H9 (cell line): ENCODE results near the gene GGT1. TPM values are rescaled to one million over a fixed set of nuclear protein-coding genes. Genes with fewer than 3 reads are reported as not detected.

Source experiments
- DNase-seq: peaks from one replicate; pipeline ENCODE4 v3.0.0-alpha.2; 2017
- H2AFZ ChIP-seq: one replicate; pipeline ENCODE4 v1.6.1; 2013; ENCODE audit warnings: mild to moderate bottlenecking, low read length, control low read depth, moderate library complexity
- H2AK5ac ChIP-seq: 2 replicates; pipeline ENCODE4 v1.6.1; 2013; ENCODE audit warnings: low read length, control low read depth, mixed read lengths; ENCODE audit not compliant: insufficient read length
- H2BK120ac ChIP-seq: one replicate; pipeline ENCODE4 v1.6.1; 2013; ENCODE audit warnings: low read depth, mild to moderate bottlenecking, low read length, control low read depth, inconsistent platforms; ENCODE audit not compliant: poor library complexity, severe bottlenecking
- H2BK12ac ChIP-seq: 2 replicates; pipeline ENCODE4 v1.6.1; 2013; ENCODE audit warnings: low read length, control low read depth, mixed read lengths, low read depth; ENCODE audit not compliant: insufficient read length
- H2BK15ac ChIP-seq: 2 replicates; pipeline ENCODE4 v1.6.1; 2013; ENCODE audit warnings: low read depth, low read length, control low read depth
- H2BK20ac ChIP-seq: one replicate; pipeline ENCODE4 v1.6.1; 2013; ENCODE audit warnings: low read depth, mild to moderate bottlenecking, low read length, control low read depth, inconsistent platforms; ENCODE audit not compliant: poor library complexity, severe bottlenecking
- H2BK5ac ChIP-seq: 2 replicates; pipeline ENCODE4 v1.6.1; 2013; ENCODE audit warnings: low read length, control low read depth, mixed read lengths; ENCODE audit not compliant: insufficient read length
- H3K14ac ChIP-seq: 2 replicates; pipeline ENCODE4 v1.6.1; 2013; ENCODE audit warnings: low read length, control low read depth; ENCODE audit not compliant: insufficient read depth
- H3K18ac ChIP-seq: 2 replicates; pipeline ENCODE4 v1.6.1; 2013; ENCODE audit warnings: low read depth, mild to moderate bottlenecking, mixed read lengths, low read length, control low read depth; ENCODE audit not compliant: insufficient read length
- H3K23ac ChIP-seq: 2 replicates; pipeline ENCODE4 v1.6.1; 2013; ENCODE audit warnings: low read length, control low read depth, mixed read lengths, low read depth; ENCODE audit not compliant: insufficient read length
- H3K23me2 ChIP-seq: 2 replicates; pipeline ENCODE4 v1.6.1; 2013; ENCODE audit warnings: low read depth, mild to moderate bottlenecking, mixed read lengths, low read length, control low read depth; ENCODE audit not compliant: insufficient read length, poor library complexity, severe bottlenecking
- H3K27ac ChIP-seq: 2 replicates; pipeline ENCODE4 v1.5.1; 2013; ENCODE audit warnings: low read length, control low read depth, mixed read lengths, low read depth; ENCODE audit not compliant: insufficient read length
- H3K27me3 ChIP-seq: 2 replicates; pipeline ENCODE4 v1.6.1; 2013; ENCODE audit warnings: low read length, control low read depth, inconsistent platforms; ENCODE audit not compliant: insufficient read depth
- H3K4ac ChIP-seq: 2 replicates; pipeline ENCODE4 v1.6.1; 2013; ENCODE audit warnings: low read depth, mild to moderate bottlenecking, control low read depth, inconsistent platforms, low read length, moderate library complexity
- H3K4me1 ChIP-seq: 2 replicates; pipeline ENCODE4 v1.6.1; 2013; ENCODE audit warnings: low read length, control low read depth, inconsistent platforms; ENCODE audit not compliant: insufficient read depth
- H3K4me2 ChIP-seq: 2 replicates; pipeline ENCODE4 v1.6.1; 2013; ENCODE audit warnings: low read length, control low read depth, mixed read lengths; ENCODE audit not compliant: insufficient read length, insufficient read depth
- H3K56ac ChIP-seq: 2 replicates; pipeline ENCODE4 v1.6.1; 2013; ENCODE audit warnings: low read depth, mild to moderate bottlenecking, mixed read lengths, low read length, control low read depth; ENCODE audit not compliant: insufficient read length
- H3K79me1 ChIP-seq: 2 replicates; pipeline ENCODE4 v1.6.1; 2013; ENCODE audit warnings: low read depth, mild to moderate bottlenecking, moderate library complexity, low read length, control low read depth, inconsistent platforms; ENCODE audit not compliant: insufficient read depth, poor library complexity, severe bottlenecking
- H3K79me2 ChIP-seq: 2 replicates; pipeline ENCODE4 v1.6.1; 2013; ENCODE audit warnings: low read length, control low read depth, inconsistent platforms; ENCODE audit not compliant: insufficient read depth
- H3K9ac ChIP-seq: 2 replicates; pipeline ENCODE4 v1.6.1; 2013; ENCODE audit warnings: low read length, control low read depth, mixed read lengths; ENCODE audit not compliant: insufficient read length; ENCODE audit errors: extremely low read depth
- H3K9me3 ChIP-seq: one replicate; pipeline ENCODE4 v1.6.1; 2013; ENCODE audit warnings: low read depth, low read length, inconsistent platforms; ENCODE audit not compliant: control insufficient read depth
- H3T11ph ChIP-seq: one replicate; pipeline ENCODE4 v1.6.1; 2013; ENCODE audit warnings: mild to moderate bottlenecking, low read length, control low read depth, inconsistent platforms
- H4K20me1 ChIP-seq: one replicate; pipeline ENCODE4 v1.6.1; 2013; ENCODE audit not compliant: control insufficient read depth, insufficient read length, insufficient read depth
- H4K5ac ChIP-seq: 2 replicates; pipeline ENCODE4 v1.6.1; 2013; ENCODE audit warnings: low read depth, mild to moderate bottlenecking, mixed read lengths, low read length, control low read depth; ENCODE audit not compliant: insufficient read length
- H4K8ac ChIP-seq: replicated peaks from 2 replicates; pipeline ENCODE4 v1.6.1; 2013; ENCODE audit warnings: low read length, control low read depth, mixed read lengths, low read depth; ENCODE audit not compliant: insufficient read length
- H4K91ac ChIP-seq: 2 replicates; pipeline ENCODE4 v1.6.1; 2013; ENCODE audit warnings: low read depth, mild to moderate bottlenecking, moderate library complexity, mixed read lengths, low read length, control low read depth; ENCODE audit not compliant: insufficient read length
- H3K27ac Mint-ChIP-seq, 3 experiments: 2 replicates in 2 of 3; 3 replicates in 1 of 3; pipeline ENCODE4 v1.8.0; 2020 to 2021; ENCODE audit warnings: mixed read lengths in 3 of 3, mild to moderate bottlenecking in 1 of 3, moderate library complexity in 1 of 3
- H3K27me3 Mint-ChIP-seq: 2 replicates; pipeline ENCODE4 v1.8.0; 2021; ENCODE audit warnings: low read depth, mild to moderate bottlenecking, moderate library complexity, mixed read lengths
- H3K36me3 Mint-ChIP-seq, 3 experiments: 2 replicates in 2 of 3; 3 replicates in 1 of 3; pipeline ENCODE4 v1.8.0; 2020 to 2021; ENCODE audit warnings: low read depth in 3 of 3, mixed read lengths in 3 of 3; ENCODE audit not compliant: insufficient read depth in 1 of 3
- H3K4me1 Mint-ChIP-seq, 2 experiments: 2 replicates each; pipeline ENCODE4 v1.8.0; 2020; ENCODE audit warnings: mixed read lengths in 2 of 2
- H3K4me3 Mint-ChIP-seq, 2 experiments: 2 replicates in 1 of 2; 3 replicates in 1 of 2; pipeline ENCODE4 v1.8.0; 2020 to 2021; ENCODE audit warnings: mild to moderate bottlenecking in 2 of 2, mixed read lengths in 2 of 2, moderate library complexity in 1 of 2
- H3K9me3 Mint-ChIP-seq, 2 experiments: 2 replicates in 1 of 2; 3 replicates in 1 of 2; pipeline ENCODE4 v1.8.0; 2020; ENCODE audit warnings: mild to moderate bottlenecking in 2 of 2, mixed read lengths in 2 of 2, moderate library complexity in 1 of 2
- WGBS: extraction: QIAGEN DNeasy Blood & Tissue Kit; methylation state at CpG from one replicate; pipeline ENCODE4 v1.1.7; 2013; ENCODE audit warnings: missing lambda C conversion rate, low lambda C conversion rate, mixed read lengths; ENCODE audit not compliant: insufficient read length; ENCODE audit errors: extremely low coverage; 5-methylcytosine and 5-hydroxymethylcytosine counted together
- total RNA-seq: library from RNA; stranded (reverse); gene quantifications from 2 replicates; pipeline ENCODE4 v1.2.1, GENCODE V29; 2021
- TF ChIP-seq, protein P1 (sequence below): fragments of 200-600 bp; sonication (generic); conservative IDR thresholded peaks from 3 replicates; pipeline ENCODE4 v1.8.0; 2021; ENCODE audit warnings: antibody characterized with exemption, mild to moderate bottlenecking

GGT1 gene
- total RNA-seq, 1 experiment from 2014 or later: 20.5 TPM

DNA sequence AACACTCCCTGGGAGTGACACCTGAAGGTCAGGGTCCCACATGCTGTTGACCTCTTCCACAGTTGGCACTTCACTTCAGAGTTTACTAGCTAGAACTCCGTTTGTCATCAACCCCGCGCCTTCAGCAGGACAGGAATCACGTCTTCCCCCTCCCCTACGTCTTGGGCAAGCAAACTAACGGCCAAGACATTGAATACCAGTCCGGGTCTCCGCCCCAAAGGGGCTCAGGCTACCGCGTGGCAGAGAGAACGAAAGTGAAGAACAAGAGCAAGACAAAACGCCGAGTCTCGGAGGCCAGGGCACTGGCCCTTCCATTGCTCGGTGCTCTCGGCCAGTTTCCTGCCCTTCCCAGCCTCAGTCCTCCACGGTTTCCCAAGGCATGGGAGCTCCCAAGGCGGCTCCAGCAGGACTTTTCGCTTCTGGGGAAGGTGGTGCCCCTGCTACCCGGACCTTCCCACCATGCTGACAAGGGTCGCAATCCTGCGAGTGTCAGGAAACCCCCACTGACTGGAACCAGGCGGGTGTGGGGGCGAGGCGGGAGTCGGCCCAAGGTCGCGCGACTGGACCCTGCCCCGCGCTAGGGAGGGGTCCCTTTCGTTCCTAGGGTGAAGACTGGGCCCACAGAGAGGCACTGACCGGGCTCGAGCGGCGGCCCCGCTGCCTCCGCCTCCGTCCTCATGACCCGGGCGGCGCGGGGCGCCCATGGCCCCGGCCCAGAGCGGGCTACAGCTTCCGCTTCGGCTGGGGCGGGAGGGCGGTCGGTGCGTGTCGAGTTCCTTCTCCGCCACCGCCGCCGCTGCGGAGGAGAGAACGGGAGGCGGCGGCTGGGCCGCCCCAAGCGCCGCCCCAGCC, 48.5 kb upstream of the GGT1 start, which contains the start of gene GUCD1:
Gene GUCD1 (minus strand): TSS at position 826 of the 852 bp plus-strand sequence. CDS start 147 bp downstream, at position 679.
- no peak within 1 kb of the TSS for H2AFZ ChIP-seq
- H3K4me1 ChIP-seq: peaks cover 3% of the 10 kb centered on the region
- H3K36me3 Mint-ChIP-seq: peaks cover 29 to 35% (median 32%) of the 10 kb centered on the region in 3 experiments
- no peak within 1 kb of the TSS; the same call in 1 of the 2 replicates for H3K4ac ChIP-seq
- H3K4me1 Mint-ChIP-seq: peaks cover 27 to 33% of the 10 kb centered on the region in 2 experiments
- peak within 1 kb of the TSS; percentile 53 for H3K27ac ChIP-seq
- H3K27me3 Mint-ChIP-seq: no peaks in the 10 kb centered on the region
- no peak within 1 kb of the TSS for H2BK15ac ChIP-seq
- peak within 1 kb of the TSS; percentile 96 for H3K14ac ChIP-seq
- H3K23me2 ChIP-seq: peaks cover 16% of the 10 kb centered on the region
- TF ChIP-seq, protein P1, sequence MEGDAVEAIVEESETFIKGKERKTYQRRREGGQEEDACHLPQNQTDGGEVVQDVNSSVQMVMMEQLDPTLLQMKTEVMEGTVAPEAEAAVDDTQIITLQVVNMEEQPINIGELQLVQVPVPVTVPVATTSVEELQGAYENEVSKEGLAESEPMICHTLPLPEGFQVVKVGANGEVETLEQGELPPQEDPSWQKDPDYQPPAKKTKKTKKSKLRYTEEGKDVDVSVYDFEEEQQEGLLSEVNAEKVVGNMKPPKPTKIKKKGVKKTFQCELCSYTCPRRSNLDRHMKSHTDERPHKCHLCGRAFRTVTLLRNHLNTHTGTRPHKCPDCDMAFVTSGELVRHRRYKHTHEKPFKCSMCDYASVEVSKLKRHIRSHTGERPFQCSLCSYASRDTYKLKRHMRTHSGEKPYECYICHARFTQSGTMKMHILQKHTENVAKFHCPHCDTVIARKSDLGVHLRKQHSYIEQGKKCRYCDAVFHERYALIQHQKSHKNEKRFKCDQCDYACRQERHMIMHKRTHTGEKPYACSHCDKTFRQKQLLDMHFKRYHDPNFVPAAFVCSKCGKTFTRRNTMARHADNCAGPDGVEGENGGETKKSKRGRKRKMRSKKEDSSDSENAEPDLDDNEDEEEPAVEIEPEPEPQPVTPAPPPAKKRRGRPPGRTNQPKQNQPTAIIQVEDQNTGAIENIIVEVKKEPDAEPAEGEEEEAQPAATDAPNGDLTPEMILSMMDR: no peak
- H3T11ph ChIP-seq: no peak within 1 kb of the TSS
- DNase-seq: peak; percentile 39
- H3K9me3 ChIP-seq: no peaks in the 10 kb centered on the region
- H4K91ac ChIP-seq: no peak within 1 kb of the TSS
- H4K20me1 ChIP-seq: peaks cover 2% of the 10 kb centered on the region
- no peak within 1 kb of the TSS for H2BK12ac ChIP-seq
- H3K79me1 ChIP-seq: peaks cover 9% of the 10 kb centered on the region
- no peak within 1 kb of the TSS for H2BK5ac ChIP-seq
- no peak within 1 kb of the TSS for H4K5ac ChIP-seq
- H3K9ac ChIP-seq: peak within 1 kb of the TSS; percentile 94
- peaks cover 2% of the 10 kb centered on the region in 2 experiments; a peak in 3 of 5 replicates for H3K9me3 Mint-ChIP-seq
- no peaks in the 10 kb centered on the region for H3K27me3 ChIP-seq
- H4K8ac ChIP-seq: no peak within 1 kb of the TSS
- WGBS: no CpG with 5 or more reads among the region's 64 CpGs
- peaks cover 45% of the 10 kb centered on the region; the same call in 1 of the 2 replicates for H3K79me2 ChIP-seq
- peak within 1 kb of the TSS; percentile 99 to 100 (median 100) for H3K27ac Mint-ChIP-seq
- no peak within 1 kb of the TSS for H2AK5ac ChIP-seq
- H3K56ac ChIP-seq: no peak within 1 kb of the TSS
- H3K23ac ChIP-seq: no peak within 1 kb of the TSS
- H3K18ac ChIP-seq: peak within 1 kb of the TSS; percentile 92
- peak within 1 kb of the TSS; percentile 90 for H3K4me2 ChIP-seq
- no peak within 1 kb of the TSS for H2BK20ac ChIP-seq
- H3K4me3 Mint-ChIP-seq: peak within 1 kb of the TSS; percentile 99
- no peak within 1 kb of the TSS for H2BK120ac ChIP-seq
